Fibroblast of skin of scalp (primary cell): Measurements from ENCODE around the gene AKR7A2.
"Not testable (repeated sequence)": the region's sequence is repeated elsewhere in the genome, so short reads cannot be mapped to it uniquely, and the experiment has no call there.

Experiments
- DNase-seq: peaks from one replicate; pipeline ENCODE4 v3.0.0-alpha.2; 2013

The AKR7A2 gene

GRCh38 chr1:19258353-19258752, 53.6 kb downstream of the AKR7A2 start:
- DNase-seq = no peak

GRCh38 chr1:19257178-19257914, 54.6 kb downstream of the AKR7A2 start:
- no peak for DNase-seq

GRCh38 chr1:19256301-19256700, 55.6 kb downstream of the AKR7A2 start:
- not testable (repeated sequence) for DNase-seq

- DNase-seq = no peak
These were observed 56.7 kb downstream of the AKR7A2 start for GRCh38 chr1:19255288-19255687.

- DNase-seq = no peak
These were observed 57.5 kb downstream of the AKR7A2 start for GRCh38 chr1:19254416-19254815.
